ENCODE results near the gene SVEP1.
"Not testable (repeated sequence)": the region's sequence is repeated elsewhere in the genome, so short reads cannot be mapped to it uniquely, and the experiment has no call there.

SVEP1 gene

DNA sequence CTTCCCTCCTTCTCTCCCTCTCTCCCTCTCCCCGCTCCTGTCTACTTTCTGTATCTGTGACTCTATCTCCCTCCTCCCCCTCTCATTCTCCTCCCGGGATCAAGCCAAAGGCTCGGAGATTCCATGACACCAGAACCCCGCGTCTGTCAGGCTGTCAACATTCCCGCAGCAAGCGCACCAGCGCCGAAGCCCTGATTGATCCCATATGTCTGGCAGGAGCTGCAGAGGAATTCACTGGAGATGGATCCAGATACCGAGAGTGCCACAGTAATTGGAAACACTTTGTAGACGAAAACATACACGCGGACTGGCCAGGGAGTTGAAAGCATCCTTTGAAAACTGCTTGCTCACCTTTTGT, 300 bp upstream of the SVEP1 start:
- no peak for DNase-seq (ENCODE audit: extremely low read depth in 1 of 2, low read depth in 1 of 2)

GRCh38 chr9:110578575-110579033, 937 bp downstream of the SVEP1 start:
- DNase-seq (ENCODE audit: extremely low read depth in 1 of 2, low read depth in 1 of 2) = no peak

GRCh38 chr9:110575945-110576344, 3.6 kb downstream of the SVEP1 start:
- DNase-seq (ENCODE audit: extremely low read depth in 1 of 2, low read depth in 1 of 2) = no peak

DNA sequence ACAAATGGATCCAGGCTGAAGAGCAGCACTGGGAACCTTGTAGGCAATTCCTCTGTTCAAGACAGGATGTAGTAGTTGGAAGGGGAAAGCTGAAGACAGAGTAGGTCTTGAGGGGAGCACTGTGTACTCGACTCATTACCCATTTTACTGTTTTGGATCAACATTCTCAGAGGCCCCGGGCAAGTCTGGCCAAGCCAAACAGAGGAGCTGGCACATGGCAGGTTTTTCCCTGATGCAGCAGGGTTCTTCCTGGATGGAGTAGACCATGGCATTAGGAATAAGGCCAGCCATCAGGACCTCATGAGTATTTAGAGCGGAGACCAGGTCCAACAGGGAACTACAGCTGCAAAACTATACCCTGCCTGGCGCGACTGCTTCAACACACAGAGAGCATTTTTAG, 4.4 kb downstream of the SVEP1 start:
- DNase-seq (ENCODE audit: extremely low read depth in 1 of 2, low read depth in 1 of 2) = no peak

DNA sequence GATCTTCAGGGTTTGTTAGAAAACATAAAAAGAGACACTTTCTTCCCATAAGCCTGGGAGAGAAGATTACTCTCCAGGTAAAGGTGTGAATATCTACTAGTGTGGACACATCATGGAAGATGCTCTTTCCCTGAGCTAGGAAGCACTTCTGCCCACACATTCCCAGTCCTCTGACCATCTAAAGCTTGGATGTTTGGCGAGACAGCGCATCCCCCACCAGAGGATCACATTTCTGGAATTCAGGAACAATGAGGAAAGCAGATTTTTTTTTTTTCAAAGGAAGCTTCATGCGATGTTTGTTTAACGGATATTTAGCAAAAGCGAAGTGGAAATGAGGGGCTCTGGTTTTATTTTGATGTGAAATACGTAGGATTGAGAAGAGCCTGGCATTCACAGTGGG, 6.2 kb downstream of the SVEP1 start:
- no peak for DNase-seq (ENCODE audit: extremely low read depth in 1 of 2, low read depth in 1 of 2)

DNA sequence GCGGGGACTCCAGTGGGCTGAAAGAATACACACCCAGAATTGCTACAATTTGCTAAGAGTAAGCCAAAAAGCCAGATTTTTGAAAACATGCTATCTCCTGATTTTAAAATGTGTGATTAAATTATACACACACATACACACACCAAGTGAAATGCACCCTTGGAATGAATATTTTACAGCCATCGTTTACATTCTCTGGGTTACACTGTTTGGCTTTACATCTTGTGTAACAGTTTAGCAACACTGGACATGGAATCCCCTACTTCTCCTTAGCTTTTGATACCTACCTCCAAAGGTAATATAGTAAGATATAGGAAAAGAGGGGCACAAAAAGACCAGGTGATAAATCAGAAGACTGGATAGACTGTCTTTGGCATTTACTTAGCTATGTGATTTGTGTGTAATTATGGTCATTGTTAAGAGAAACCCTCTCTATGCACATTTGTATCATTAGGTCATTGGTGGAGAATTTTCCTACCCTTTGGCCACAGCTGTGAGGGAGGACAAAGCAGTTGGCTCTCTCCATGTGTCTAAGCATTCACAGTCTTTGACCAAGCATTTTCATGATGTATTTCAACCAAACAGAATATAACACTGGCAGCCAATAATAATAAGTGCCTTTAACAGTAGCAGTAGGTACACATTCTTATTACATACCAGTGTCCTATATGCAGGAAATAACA, 7.6 kb downstream of the SVEP1 start:
- no peak for DNase-seq (ENCODE audit: extremely low read depth in 1 of 2, low read depth in 1 of 2)

GRCh38 chr9:110566156-110566555, 13.4 kb downstream of the SVEP1 start:
- DNase-seq (ENCODE audit: extremely low read depth in 1 of 2, low read depth in 1 of 2) = no peak

DNA sequence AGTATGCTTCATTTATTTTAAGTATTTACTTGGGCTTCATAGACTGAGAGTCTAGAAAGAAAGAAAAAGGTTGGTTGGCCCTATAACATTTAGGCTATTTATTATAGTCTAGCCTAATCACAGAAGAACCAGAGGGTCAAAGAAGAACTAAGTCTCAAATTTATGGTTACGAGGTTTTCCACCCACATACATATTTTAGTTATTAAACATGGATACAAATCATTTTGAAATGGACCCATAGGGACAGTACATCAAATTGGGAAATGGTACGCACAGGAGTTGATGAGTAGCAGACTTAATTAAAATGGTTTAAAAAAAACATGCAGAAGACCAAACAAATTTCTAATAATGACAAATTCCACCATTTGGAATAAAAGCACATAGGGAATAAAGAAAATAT, 17.7 kb downstream of the SVEP1 start:
- DNase-seq (ENCODE audit: extremely low read depth in 1 of 2, low read depth in 1 of 2) = no peak

DNA sequence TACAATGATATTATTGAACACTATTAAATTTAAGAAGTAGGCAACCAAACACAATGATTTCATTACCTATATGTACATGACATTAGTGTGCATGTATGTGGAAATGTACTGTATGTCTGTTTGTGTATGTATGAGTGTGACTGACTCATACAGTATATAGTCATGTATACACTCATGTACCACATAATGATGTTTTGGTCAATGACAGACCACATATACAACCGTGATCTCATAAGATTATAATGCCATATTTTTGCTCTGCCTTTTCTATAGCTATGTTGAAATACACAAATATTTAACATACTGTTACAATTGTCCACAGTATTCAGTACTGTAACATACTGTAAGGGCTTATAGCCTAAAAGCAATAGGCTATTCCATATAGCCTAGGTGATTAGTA, 19.7 kb downstream of the SVEP1 start:
- DNase-seq (ENCODE audit: extremely low read depth in 1 of 2, low read depth in 1 of 2) = no peak

DNA sequence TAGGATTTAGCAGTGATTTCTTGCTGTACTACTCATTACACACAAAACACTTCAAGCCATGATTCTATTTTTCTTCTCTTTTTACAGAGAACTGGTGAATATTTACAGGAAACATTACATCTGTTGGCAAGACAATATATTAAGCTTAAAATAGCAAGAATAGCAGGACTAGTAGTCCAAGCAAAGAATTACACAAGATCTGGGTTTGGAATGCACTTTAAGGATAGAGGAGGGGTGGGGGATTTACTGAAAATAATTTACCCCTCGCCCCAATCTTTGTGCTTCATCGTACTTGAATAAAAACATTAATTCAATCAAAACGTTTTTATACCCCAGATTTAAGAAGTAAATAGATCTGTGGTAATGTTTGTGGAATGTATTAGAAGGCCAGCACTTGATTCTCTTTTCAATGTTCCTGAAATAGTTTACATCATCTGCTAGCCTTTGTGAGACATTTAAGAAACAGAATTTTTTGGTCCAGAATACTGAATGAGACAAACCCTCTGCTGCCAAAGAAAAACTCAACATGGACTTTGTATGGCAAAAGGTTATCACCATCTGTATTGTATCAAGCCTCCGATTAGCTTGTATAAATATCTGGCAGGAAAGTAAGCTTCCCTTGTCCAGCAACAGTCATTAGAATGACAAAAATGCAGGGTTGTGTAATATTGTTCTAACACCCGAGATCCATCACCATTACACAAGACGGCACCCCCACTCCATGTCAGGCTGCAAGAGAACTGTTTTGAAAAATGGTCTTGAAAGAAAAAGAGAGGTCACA, 23.8 kb downstream of the SVEP1 start:
- no peak for DNase-seq (ENCODE audit: extremely low read depth in 1 of 2, low read depth in 1 of 2)

DNA sequence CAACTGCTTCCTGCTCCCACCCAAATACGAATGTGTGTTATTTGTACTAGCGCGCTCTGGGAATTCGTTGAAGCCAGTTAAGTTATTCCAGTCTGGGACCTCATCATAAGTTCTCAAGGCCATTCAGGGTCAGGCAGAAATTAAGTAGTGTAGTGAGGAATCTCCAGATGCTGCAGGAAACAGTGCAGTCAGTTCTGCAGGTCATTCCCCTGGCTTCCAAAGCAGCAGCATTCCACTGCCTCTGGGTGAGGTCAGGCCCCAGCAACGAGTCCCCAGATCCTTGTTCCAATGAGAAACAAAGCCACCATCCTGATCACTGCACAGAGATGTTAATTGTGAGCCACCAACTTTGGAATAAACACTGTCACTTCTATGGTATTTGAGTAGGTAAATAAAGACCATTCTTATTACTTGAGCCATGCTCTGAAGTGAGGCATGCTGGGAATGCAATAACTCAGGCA, 33.1 kb downstream of the SVEP1 start:
- no peak for DNase-seq (ENCODE audit: extremely low read depth in 1 of 2, low read depth in 1 of 2)

- DNase-seq (ENCODE audit: extremely low read depth in 1 of 2, low read depth in 1 of 2) = no peak
Measured at GRCh38 chr9:110545705-110546104, 33.8 kb downstream of the SVEP1 start.

DNA sequence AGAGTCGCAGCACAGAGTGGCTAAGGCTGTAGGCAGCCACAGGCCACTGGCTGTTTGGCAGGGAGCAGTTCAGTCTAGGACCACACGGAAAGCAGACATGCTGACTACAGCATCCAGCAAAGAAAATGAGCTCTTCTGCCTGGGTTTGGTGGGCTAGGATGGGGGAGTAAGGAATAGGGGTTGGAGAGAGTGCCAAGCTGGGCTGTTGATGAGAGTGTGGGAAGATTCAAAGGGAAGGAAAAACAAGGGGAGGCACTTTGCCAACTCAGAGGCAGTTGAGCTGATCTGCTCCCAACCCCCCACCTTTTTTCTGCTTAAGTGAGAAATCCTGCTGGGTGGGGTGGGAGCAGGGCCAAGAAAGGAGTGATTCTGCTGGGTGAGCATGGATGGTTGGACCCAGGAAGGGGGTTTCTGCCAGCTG, 35.9 kb downstream of the SVEP1 start:
- no peak for DNase-seq (ENCODE audit: extremely low read depth in 1 of 2, low read depth in 1 of 2)

DNA sequence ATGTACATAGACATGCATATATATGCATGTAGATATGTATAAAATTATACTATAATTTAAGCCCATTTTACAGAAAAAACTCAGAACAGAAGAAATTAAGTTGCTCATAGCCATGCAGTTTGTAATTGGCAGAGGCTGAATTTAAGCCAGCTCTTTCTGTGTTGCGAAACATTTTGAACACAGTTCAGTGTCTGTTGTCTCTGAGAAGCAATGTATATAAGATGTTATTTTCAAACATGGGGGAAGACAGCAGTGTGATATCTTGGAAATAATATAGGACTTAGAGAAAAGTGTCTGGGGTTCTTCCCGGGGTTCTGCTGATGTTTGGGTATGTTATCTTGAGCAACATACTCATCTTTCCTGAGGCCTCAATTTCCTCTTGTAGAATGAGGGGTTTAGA, 37.6 kb downstream of the SVEP1 start:
- DNase-seq (ENCODE audit: extremely low read depth in 1 of 2, low read depth in 1 of 2) = no peak

DNA sequence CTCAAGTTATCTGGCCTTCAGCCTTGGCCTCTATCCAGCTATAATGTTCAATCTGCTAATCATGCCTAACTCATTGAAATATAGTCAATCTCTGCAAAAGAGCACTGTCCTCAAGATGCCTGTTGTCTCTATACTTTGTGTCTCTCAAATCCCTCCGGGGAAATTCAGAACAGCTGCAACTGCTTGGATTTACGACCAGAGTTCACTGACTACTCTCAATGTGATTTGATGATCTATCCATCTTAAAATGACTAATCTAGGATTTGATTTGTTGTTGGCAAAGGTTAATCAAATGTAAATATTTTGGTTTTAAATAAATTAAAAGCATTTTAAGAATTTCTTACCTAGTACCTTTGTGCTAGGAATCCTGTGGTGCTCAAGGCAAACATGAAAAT, 40.9 kb downstream of the SVEP1 start:
- no peak for DNase-seq (ENCODE audit: extremely low read depth in 1 of 2, low read depth in 1 of 2)

DNA sequence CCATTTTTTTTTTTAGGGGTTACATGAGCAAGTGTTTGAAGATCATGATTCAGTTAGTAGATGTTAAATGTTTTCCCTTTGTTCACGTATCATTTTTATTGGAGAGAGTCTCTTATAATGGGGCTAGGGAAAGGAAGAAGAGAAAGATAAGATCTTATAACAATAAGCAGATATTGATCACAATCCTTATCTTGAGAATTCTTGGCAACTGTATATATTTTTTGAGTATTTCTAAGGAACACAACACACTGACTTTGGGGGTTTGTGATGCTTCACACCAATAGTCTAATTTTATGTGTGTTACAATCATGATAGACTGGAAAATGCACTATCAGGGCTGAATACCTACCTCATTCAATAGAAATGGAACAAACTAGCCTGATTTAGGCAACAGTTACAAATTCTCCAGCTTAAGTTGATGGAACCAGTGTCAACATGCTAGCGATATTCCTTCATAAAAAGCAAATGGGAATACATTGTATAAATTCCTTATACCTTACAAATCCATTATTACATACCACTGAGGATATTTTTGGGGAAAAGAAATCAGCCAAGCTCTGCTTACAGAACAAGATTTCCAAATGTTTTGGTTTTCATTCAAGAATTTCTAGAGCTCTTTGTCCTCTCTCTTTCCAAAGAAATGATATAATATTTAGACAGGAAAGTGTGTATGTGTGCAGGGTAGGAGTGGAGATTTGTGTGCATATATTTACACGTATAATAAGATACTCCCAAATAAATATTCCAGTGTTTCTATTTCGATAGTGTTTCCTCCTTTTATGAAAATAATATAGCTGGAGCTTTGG, 41.5 kb downstream of the SVEP1 start:
- no peak for DNase-seq (ENCODE audit: extremely low read depth in 1 of 2, low read depth in 1 of 2)

DNA sequence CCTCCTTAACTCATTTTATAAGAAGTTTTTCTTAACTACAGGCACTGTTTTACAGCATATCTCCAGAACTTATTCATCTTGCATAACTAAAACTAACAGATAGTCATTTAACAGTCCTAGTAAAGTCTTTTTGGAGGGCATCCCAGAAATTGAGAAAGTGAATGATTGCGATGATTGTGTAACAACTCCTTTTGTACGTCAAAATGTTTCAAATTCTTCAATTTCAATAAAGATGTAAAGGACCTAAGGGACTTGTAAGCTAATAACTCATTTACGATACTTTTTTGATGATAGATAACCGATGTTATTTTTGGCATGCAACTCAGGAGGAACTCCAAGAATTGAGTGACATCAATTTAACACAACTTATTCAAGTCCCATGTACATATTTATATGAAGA, 42.7 kb downstream of the SVEP1 start:
- no peak for DNase-seq (ENCODE audit: extremely low read depth in 1 of 2, low read depth in 1 of 2)

DNA sequence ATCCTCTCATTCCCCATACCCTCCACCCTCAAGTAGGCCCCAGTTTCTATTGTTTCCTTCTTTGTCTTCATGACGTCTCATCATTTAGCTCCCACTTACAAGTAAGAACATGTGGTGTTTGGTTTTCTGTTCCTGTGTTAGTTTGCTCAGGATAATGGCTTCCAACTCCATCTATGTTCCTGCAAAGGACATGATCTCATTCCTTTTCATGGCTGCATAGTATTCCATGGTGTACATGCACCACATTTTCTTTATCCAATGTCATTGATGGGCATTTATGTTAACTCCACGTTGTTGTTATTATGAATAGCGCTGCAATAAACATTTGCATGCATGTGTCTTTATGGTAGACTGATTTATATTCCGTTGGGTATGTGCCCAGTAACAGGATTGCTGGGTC, 45.4 kb downstream of the SVEP1 start:
- DNase-seq (ENCODE audit: extremely low read depth in 1 of 2, low read depth in 1 of 2) = not testable (repeated sequence)

DNA sequence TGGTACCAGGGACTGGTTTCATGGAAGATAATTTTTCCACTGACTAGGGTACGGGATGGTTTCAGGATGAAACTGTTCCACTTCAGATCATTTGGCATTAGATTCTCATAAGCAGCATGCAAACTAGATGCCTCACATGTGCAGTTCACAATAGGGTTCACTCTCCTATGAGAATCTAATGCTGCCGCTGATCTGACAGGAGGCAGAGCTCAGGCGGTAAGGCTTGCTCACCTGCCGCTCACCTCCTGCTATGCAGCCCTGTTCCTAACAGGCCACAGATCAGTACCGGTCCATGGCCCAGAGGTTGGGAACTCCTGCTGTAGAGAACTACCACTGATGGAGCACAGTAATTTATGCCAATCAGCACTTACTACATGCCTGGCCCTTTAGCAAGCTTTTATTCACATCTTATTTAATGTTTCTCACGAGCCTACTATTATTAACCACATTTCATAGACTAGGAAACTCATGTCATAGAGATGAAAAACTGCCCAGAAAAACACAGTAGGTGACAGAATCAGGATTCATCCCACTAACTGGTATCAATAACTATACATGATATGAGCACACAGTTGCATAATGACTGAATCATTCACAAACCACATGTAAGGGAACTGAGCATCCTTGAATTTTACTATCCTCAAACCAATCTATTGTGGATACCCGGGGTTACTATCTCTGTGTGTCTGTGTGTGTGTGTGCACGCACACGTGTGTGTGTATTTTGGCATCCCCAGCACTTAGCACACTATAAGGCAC, 46.5 kb downstream of the SVEP1 start:
- DNase-seq (ENCODE audit: extremely low read depth in 1 of 2, low read depth in 1 of 2) = no peak

DNA sequence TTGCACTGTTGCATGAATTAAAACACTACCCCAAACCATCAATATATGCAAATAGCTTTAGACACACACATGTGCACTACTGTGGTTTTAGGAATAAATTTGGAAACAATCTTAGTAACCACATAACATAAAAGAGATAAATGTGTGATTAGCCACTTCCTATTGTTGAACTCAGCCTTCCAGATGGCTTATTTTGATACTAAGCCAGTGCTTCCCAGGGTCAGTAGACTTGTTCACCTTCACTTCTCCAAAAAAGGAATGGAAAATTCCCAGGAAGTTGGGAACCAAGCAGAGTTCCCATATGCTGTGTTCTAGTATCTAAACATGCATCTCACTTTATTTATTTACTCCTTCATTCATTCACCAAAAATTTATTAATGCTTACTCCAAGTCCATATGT, 47.8 kb downstream of the SVEP1 start:
- DNase-seq (ENCODE audit: extremely low read depth in 1 of 2, low read depth in 1 of 2) = no peak

GRCh38 chr9:110531241-110531640, 48.3 kb downstream of the SVEP1 start:
- not testable (repeated sequence) for DNase-seq (ENCODE audit: extremely low read depth in 1 of 2, low read depth in 1 of 2)
